ENCODE measurements around the gene MAMDC4. TPM values are rescaled to one million over a fixed set of nuclear protein-coding genes. Genes with fewer than 3 reads are reported as not detected.

MAMDC4 gene
- total and polyA plus RNA-seq, 7 donors, result 0.71 to 25.3 (median 2.4) TPM

DNA sequence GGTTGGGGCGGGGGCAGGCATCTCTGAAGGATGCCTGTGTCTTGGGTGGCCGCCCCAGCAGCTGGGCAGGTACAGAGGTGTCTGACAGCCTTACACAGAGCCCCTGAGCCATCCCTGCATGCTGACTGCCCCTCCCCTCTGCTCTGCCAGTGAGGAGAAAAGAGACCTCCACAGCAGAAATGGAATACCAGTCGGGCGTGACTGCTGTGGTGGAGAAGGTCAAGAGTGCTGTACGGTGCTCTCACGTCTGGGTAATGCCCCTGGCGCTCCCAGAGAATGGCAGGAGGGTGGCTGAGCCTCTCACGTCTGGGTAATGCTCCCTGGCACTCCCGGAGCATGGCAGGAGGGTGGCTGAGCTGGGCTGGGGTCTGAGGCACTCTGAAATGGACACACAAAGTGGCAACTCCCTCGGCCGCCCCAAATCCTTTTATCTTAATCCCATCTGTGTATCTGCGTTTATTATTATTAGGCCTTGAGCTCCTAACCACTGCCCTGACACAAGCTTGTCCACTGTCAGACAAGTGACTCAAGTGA is 46.9 kb upstream of the MAMDC4 start:
- no peaks in the 10 kb centered on the region for H3K9me3 ChIP-seq
- intact Hi-C loops (cut with DNase I), result no loop called here
- peaks cover 0 to 7% (median 0%) of the 10 kb centered on the region in 4 donors for H3K36me3 ChIP-seq
- H3K4me3 ChIP-seq, result no peak overlapping the region
- peaks cover 14 to 23% (median 23%) of the 10 kb centered on the region in 3 donors for H3K27me3 ChIP-seq
- TF ChIP-seq, protein P1, sequence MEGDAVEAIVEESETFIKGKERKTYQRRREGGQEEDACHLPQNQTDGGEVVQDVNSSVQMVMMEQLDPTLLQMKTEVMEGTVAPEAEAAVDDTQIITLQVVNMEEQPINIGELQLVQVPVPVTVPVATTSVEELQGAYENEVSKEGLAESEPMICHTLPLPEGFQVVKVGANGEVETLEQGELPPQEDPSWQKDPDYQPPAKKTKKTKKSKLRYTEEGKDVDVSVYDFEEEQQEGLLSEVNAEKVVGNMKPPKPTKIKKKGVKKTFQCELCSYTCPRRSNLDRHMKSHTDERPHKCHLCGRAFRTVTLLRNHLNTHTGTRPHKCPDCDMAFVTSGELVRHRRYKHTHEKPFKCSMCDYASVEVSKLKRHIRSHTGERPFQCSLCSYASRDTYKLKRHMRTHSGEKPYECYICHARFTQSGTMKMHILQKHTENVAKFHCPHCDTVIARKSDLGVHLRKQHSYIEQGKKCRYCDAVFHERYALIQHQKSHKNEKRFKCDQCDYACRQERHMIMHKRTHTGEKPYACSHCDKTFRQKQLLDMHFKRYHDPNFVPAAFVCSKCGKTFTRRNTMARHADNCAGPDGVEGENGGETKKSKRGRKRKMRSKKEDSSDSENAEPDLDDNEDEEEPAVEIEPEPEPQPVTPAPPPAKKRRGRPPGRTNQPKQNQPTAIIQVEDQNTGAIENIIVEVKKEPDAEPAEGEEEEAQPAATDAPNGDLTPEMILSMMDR (IDR thresholded peaks at IDR 0.05), result no peak
- TF ChIP-seq EP300 (IDR thresholded peaks at IDR 0.05), result no peak
- TF ChIP-seq POLR2A (IDR thresholded peaks at IDR 0.05), result no peak
- TF ChIP-seq POLR2AphosphoS5 (IDR thresholded peaks at IDR 0.05), result no peak
- H3K4me1 ChIP-seq, result peaks cover 0 to 47% (median 41%) of the 10 kb centered on the region in 4 donors
- WGBS, 2 donors, result 92 to 93% methylated on average over 12 of the region's 12 CpGs
- H3K27ac ChIP-seq, result no peak overlapping the region
- DNase-seq, result peak; percentile 63

- intact Hi-C loops (cut with DNase I), result no loop called here
- Histone ChIP-seq H3K27ac (no peak overlapping the region), H3K36me3 (peaks cover 0 to 14% (median 0%) of the 10 kb centered on the region in 4 donors), H3K4me1 (peaks cover 0 to 45% (median 39%) of the 10 kb centered on the region in 4 donors), H3K4me3 (no peak overlapping the region), H3K27me3 (peaks cover 6 to 15% (median 15%) of the 10 kb centered on the region in 3 donors), H3K9me3 (no peaks in the 10 kb centered on the region)
- no peak for DNase-seq
- TF ChIP-seq EP300 (IDR thresholded peaks at IDR 0.05) (no peak), POLR2AphosphoS5 (IDR thresholded peaks at IDR 0.05) (no peak)
- 96 to 97% methylated on average over 10 of the region's 10 CpGs for WGBS, 2 donors
These were observed 46.1 kb upstream of the MAMDC4 start for GRCh38 chr9:136806067-136806466.

- H3K4me1 ChIP-seq, result peaks cover 0 to 46% (median 38%) of the 10 kb centered on the region in 4 donors
- peaks cover 0 to 16% (median 0%) of the 10 kb centered on the region in 4 donors for H3K36me3 ChIP-seq
- 53 to 73% methylated on average over 25 of the region's 25 CpGs for WGBS, 2 donors
- intact Hi-C loops (cut with DNase I), result no loop called here
- peak overlapping the region; percentile 49 to 98 (median 90) for H3K4me3 ChIP-seq
- TF ChIP-seq, protein P1 (IDR thresholded peaks at IDR 0.05), result no peak
- TF ChIP-seq EP300 (IDR thresholded peaks at IDR 0.05) (no peak), POLR2A (IDR thresholded peaks at IDR 0.05) (no peak), POLR2AphosphoS5 (IDR thresholded peaks at IDR 0.05) (no peak)
- peak; percentile 65 for DNase-seq
- H3K9me3 ChIP-seq, result no peaks in the 10 kb centered on the region
- H3K27me3 ChIP-seq, result peaks cover 0 to 9% (median 9%) of the 10 kb centered on the region in 3 donors
- peak overlapping the region; percentile 87 to 94 (median 89) for H3K27ac ChIP-seq
These were observed 45.4 kb upstream of the MAMDC4 start for GRCh38 chr9:136806631-136807201.

DNA sequence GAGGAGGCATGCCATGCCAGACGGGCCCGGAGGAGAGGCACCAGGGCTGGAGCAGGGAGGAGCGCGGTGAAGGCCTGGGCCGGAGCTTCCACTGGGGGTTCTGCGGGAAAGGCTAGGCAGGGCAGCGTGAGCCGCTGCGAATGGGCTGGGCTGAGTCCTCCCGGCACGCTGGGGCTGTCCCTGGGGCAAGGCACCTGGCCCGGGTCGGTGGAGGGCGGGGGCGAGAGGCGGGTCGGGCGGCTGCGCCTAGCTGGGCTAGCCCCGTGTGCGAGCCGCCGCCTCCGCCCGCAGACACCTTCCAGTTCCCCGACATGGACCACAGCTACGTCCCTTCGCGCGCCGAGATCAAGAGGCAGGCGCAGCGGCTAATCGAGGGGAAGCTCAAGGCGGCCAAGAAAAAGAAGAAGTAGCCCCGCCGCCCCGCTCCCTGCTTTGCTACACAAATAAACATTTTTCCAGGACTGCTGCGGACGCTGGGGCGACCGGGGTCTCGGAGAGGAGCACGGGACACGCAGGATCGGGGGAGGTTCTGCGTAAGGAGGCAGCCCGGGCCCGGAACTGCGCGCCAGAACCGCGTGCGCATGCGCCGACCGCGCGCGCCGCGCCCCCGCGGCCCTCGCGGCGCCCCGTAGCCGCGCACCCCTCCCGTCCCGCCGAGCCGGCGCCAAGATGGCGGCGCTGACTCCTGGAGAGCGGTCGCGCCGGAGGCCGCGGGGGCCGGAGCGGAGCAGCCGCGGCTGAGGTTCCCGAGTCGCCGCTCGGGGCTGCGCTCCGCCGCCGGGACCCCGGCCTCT is 44.7 kb upstream of the MAMDC4 start, which contains the start of gene RABL6:
TSS of gene RABL6 (plus strand) at position 668 of the 794 bp plus-strand sequence. CDS start 249 bp downstream, outside the sequence.
- Histone ChIP-seq H3K27ac (peak within 1 kb of the TSS; percentile 87 to 94 (median 89)), H3K4me3 (peak within 1 kb of the TSS; percentile 83 to 98 (median 90)), H3K27me3 (peaks cover 0 to 1% (median 1%) of the 10 kb centered on the region in 3 donors), H3K9me3 (no peaks in the 10 kb centered on the region), H3K4me1 (peaks cover 0 to 46% (median 38%) of the 10 kb centered on the region in 4 donors), H3K36me3 (peaks cover 0 to 17% (median 0%) of the 10 kb centered on the region in 4 donors)
- 0 to 1% methylated on average over 96 of the region's 96 CpGs for WGBS, 2 donors
- DNase-seq, result peak; percentile 89
- intact Hi-C loops (cut with DNase I), result no loop called here
- TF ChIP-seq POLR2A (IDR thresholded peaks at IDR 0.05) (peak; percentile 32 to 38), EP300 (IDR thresholded peaks at IDR 0.05) (no peak), POLR2AphosphoS5 (IDR thresholded peaks at IDR 0.05) (peak in 3 of 4 donors; percentile 31 to 87 (median 85))
- TF ChIP-seq, protein P1 (IDR thresholded peaks at IDR 0.05), result no peak

All from sigmoid colon (tissue), 7 donors.